ENCODE data around the gene MXI1. TPM values are rescaled to one million over a fixed set of nuclear protein-coding genes. Genes with fewer than 3 reads are reported as not detected.

MXI1 gene
- total RNA-seq, 1 donor from 2014 or later = 27.6 TPM

- H3K27me3 Mint-ChIP-seq = peaks cover 14% of the 10 kb centered on the region
- DNase-seq (ENCODE audit: low spot score, unreplicated experiment) = no peak
These were observed 44.1 kb upstream of the MXI1 start for GRCh38 chr10:110163192-110163773.

GRCh38 chr10:110163841-110164240, 43.6 kb upstream of the MXI1 start:
- peaks cover 19% of the 10 kb centered on the region for H3K27me3 Mint-ChIP-seq
- H3K9me3 Mint-ChIP-seq (ENCODE audit: low read depth) = no peaks in the 10 kb centered on the region
- H3K27ac Mint-ChIP-seq = peak overlapping the region; percentile 64
- no peak overlapping the region for H3K4me3 Mint-ChIP-seq (ENCODE audit: low read depth)
- no peak for DNase-seq (ENCODE audit: low spot score, unreplicated experiment)
- TF ChIP-seq CTCF (IDR thresholded peaks at IDR 0.05; ENCODE audit: unreplicated experiment) = no peak
- H3K4me1 Mint-ChIP-seq (ENCODE audit: low read depth) = peaks cover 21% of the 10 kb centered on the region
- no peaks in the 10 kb centered on the region for H3K36me3 Mint-ChIP-seq (ENCODE audit: insufficient read depth)

More at GRCh38 chr10:110163192-110163773, 44.1 kb upstream of the MXI1 start:
- Mint-ChIP-seq H3K4me3 (ENCODE audit: low read depth) (no peak overlapping the region), H3K4me1 (ENCODE audit: low read depth) (peaks cover 17% of the 10 kb centered on the region), H3K36me3 (ENCODE audit: insufficient read depth) (no peaks in the 10 kb centered on the region), H3K27ac (peak overlapping the region; percentile 27), H3K9me3 (ENCODE audit: low read depth) (no peaks in the 10 kb centered on the region)
- TF ChIP-seq CTCF (IDR thresholded peaks at IDR 0.05; ENCODE audit: unreplicated experiment) = no peak

- Mint-ChIP-seq H3K27me3 (peaks cover 33% of the 10 kb centered on the region), H3K27ac (no peak overlapping the region), H3K36me3 (ENCODE audit: insufficient read depth) (no peaks in the 10 kb centered on the region), H3K9me3 (ENCODE audit: low read depth) (no peaks in the 10 kb centered on the region), H3K4me1 (ENCODE audit: low read depth) (peaks cover 32% of the 10 kb centered on the region), H3K4me3 (ENCODE audit: low read depth) (no peak overlapping the region)
- no peak for DNase-seq (ENCODE audit: low spot score, unreplicated experiment)
- TF ChIP-seq CTCF (IDR thresholded peaks at IDR 0.05; ENCODE audit: unreplicated experiment) = no peak
These were observed 42.2 kb upstream of the MXI1 start for GRCh38 chr10:110165239-110165638.

GRCh38 chr10:110167149-110167548, 40.3 kb upstream of the MXI1 start:
- Mint-ChIP-seq H3K4me3 (ENCODE audit: low read depth) (no peak overlapping the region), H3K4me1 (ENCODE audit: low read depth) (peaks cover 34% of the 10 kb centered on the region), H3K9me3 (ENCODE audit: low read depth) (no peaks in the 10 kb centered on the region), H3K27ac (no peak overlapping the region), H3K27me3 (peaks cover 46% of the 10 kb centered on the region), H3K36me3 (ENCODE audit: insufficient read depth) (no peaks in the 10 kb centered on the region)
- DNase-seq (ENCODE audit: low spot score, unreplicated experiment) = no peak
- TF ChIP-seq CTCF (IDR thresholded peaks at IDR 0.05; ENCODE audit: unreplicated experiment) = no peak

- Mint-ChIP-seq H3K4me1 (ENCODE audit: low read depth) (peaks cover 25% of the 10 kb centered on the region), H3K4me3 (ENCODE audit: low read depth) (no peak overlapping the region), H3K9me3 (ENCODE audit: low read depth) (no peaks in the 10 kb centered on the region), H3K27me3 (peaks cover 51% of the 10 kb centered on the region), H3K27ac (no peak overlapping the region), H3K36me3 (ENCODE audit: insufficient read depth) (no peaks in the 10 kb centered on the region)
- DNase-seq (ENCODE audit: low spot score, unreplicated experiment) = no peak
- no peak for TF ChIP-seq CTCF (IDR thresholded peaks at IDR 0.05; ENCODE audit: unreplicated experiment)
These were observed 38.6 kb upstream of the MXI1 start for GRCh38 chr10:110168601-110169481.

Data from progenitor cell of endocrine pancreas (in vitro differentiated cells).